Activated naive CD4-positive, alpha-beta T cell treated with anti-CD3 and anti-CD28 coated beads for 36 hours (primary cell): Measurements from ENCODE around the gene NAPSA. TPM values are rescaled to one million over a fixed set of nuclear protein-coding genes. Genes with fewer than 3 reads are reported as not detected.

Experiments
- total RNA-seq, 2 experiments: library from RNA; stranded (reverse); gene quantifications; one replicate each; pipeline ENCODE4 v1.2.3, GENCODE V29; 2021

Gene NAPSA
- total RNA-seq, 2 experiments from 2014 or later, result 40.2 to 41.0 TPM

Other genes starting within 250 kb of the NAPSA start
- not detected for gene IZUMO2, start 202.4 kb downstream of the NAPSA start, total RNA-seq
- gene MYH14, start 162.0 kb downstream of the NAPSA start, total RNA-seq, result not detected
- 1 to 10 TPM; 2.0 to 2.4 TPM for gene KCNC3, start 36.3 kb downstream of the NAPSA start, total RNA-seq
- 10 to 100 TPM; 47.2 to 49.3 TPM for gene NR1H2, start 10.8 kb upstream of the NAPSA start, total RNA-seq
- 100 to 1,000 TPM; 221 to 224 TPM for gene POLD1, start 18.7 kb upstream of the NAPSA start, total RNA-seq
- under 1 TPM; 0.36 to 0.47 TPM for gene SPIB, start 53.3 kb upstream of the NAPSA start, total RNA-seq
- gene MYBPC2, start 67.3 kb upstream of the NAPSA start, total RNA-seq, result 1 to 10 TPM in 1 of 2 experiments, under 1 TPM in 1; 0.64 to 1.6 TPM
- gene EMC10, start 110.9 kb upstream of the NAPSA start, total RNA-seq, result 10 to 100 TPM; 28.4 to 29.2 TPM
- gene GARIN5A, start 111.2 kb upstream of the NAPSA start, total RNA-seq, result under 1 TPM in 1 of 2 experiments, not detected in 1; 0.57 TPM
- 10 to 100 TPM; 17.2 to 17.9 TPM for gene JOSD2, start 145.6 kb upstream of the NAPSA start, total RNA-seq
- gene ASPDH, start 148.3 kb upstream of the NAPSA start, total RNA-seq, result not detected
- gene LRRC4B, start 202.8 kb upstream of the NAPSA start, total RNA-seq, result not detected